IMR-90 (cell line): Measurements from ENCODE around the gene REPS2.
"Not testable (repeated sequence)": the region's sequence is repeated elsewhere in the genome, so short reads cannot be mapped to it uniquely, and the experiment has no call there.

Experiments used
- CHD1 ChIP-seq: IDR thresholded peaks from 2 replicates; pipeline ENCODE4 v1.6.1; 2012; ENCODE audit warnings: low read depth, low read length, improper control_type of control experiment
- CTCF ChIP-seq: conservative IDR thresholded peaks from 2 replicates; pipeline ENCODE4 v1.5.1; 2012; ENCODE audit warnings: mild to moderate bottlenecking, low read depth, low read length, improper control_type of control experiment
- POLR2A ChIP-seq: IDR thresholded peaks from 2 replicates; pipeline ENCODE4 v1.6.1; 2012; ENCODE audit warnings: mild to moderate bottlenecking, low read depth, low read length

GRCh38 chrX:16962661-16963060 is 16.2 kb downstream of the REPS2 start:
- not testable (repeated sequence) for TF ChIP-seq CHD1, POLR2A, CTCF
